ENCODE results near the gene CLDND1.

DNA sequence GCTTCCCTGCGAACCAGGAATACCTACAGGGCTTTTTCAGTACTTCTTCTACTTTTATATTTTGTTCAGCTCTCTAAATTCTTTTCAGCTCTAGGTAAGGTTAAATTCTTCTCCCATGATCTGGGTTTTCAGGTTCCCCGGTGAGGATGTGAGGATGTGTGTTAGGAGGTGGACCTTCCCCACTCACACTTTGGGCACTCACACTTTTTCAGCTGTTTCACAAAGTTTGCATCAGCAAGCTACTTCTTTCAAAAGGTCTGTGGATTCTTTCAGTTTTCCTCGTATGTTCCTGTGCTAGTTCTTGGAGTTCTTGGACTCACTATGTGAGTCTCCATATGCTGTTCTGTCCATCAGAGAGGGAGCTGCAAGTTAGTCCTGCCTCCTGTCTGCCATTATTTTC is 39.1 kb downstream of the CLDND1 start:
- TF ChIP-seq, protein P1, sequence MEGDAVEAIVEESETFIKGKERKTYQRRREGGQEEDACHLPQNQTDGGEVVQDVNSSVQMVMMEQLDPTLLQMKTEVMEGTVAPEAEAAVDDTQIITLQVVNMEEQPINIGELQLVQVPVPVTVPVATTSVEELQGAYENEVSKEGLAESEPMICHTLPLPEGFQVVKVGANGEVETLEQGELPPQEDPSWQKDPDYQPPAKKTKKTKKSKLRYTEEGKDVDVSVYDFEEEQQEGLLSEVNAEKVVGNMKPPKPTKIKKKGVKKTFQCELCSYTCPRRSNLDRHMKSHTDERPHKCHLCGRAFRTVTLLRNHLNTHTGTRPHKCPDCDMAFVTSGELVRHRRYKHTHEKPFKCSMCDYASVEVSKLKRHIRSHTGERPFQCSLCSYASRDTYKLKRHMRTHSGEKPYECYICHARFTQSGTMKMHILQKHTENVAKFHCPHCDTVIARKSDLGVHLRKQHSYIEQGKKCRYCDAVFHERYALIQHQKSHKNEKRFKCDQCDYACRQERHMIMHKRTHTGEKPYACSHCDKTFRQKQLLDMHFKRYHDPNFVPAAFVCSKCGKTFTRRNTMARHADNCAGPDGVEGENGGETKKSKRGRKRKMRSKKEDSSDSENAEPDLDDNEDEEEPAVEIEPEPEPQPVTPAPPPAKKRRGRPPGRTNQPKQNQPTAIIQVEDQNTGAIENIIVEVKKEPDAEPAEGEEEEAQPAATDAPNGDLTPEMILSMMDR (IDR thresholded peaks at IDR 0.05 in 4 of 5, conservative IDR thresholded peaks at IDR 0.05 in 1 of 5), result no peak
- TF ChIP-seq POLR2A (IDR thresholded peaks at IDR 0.05), result no peak
